HepG2 (cell line): ENCODE data around the gene ERCC2. TPM values are rescaled to one million over a fixed set of nuclear protein-coding genes. Genes with fewer than 3 reads are reported as not detected.
"Not testable (repeated sequence)": the region's sequence is repeated elsewhere in the genome, so short reads cannot be mapped to it uniquely, and the experiment has no call there.

ENCODE experiments used
- ATAC-seq: fragments of 200-7000 bp; cut with Tn5 transposase; 3 replicates; pipeline ENCODE4 v1.9.1; 2020; ENCODE audit warnings: mild to moderate bottlenecking, moderate library complexity
- BruUV-seq: library from RNA; stranded (reverse); fragments of 400-500 nt; replicated peaks from 2 replicates; lab custom pipeline; 2021; lab: Mats Ljungman, UMichigan
- CTCF ChIA-PET: fragments of 300-600 bp; formaldehyde crosslinking; extraction: SDS; loops from one replicate; lab custom pipeline; 2021; ENCODE audit warnings: low total read pairs, inconsistent platforms, low intra/inter-chr PET ratio; lab: Yijun Ruan, JAX
- POLR2A ChIA-PET: fragments of 350-600 bp; sonication (Branson Sonifier 250); formaldehyde crosslinking; loops from one replicate; lab custom pipeline; 2020; ENCODE audit warnings: antibody characterized with exemption, inconsistent platforms; lab: Yijun Ruan, JAX
- DNase-seq: peaks from one replicate; pipeline ENCODE4 v3.0.0-alpha.2; 2015; ENCODE audit warnings: low spot score
- FAIRE-seq: peaks from 3 replicates; lab custom pipeline; 2011; peaks lifted over from hg19 to GRCh38; lab: Jason Lieb, UNC
- H2AFZ ChIP-seq: one replicate; pipeline ENCODE4 v1.6.1; 2011; ENCODE audit warnings: low read length, inconsistent platforms
- H3K27ac ChIP-seq: fragments of 300-600 bp; 3 replicates; pipeline ENCODE4 v1.8.0; 2011; ENCODE audit warnings: mixed run types, mild to moderate bottlenecking, mixed read lengths, low read length, inconsistent platforms; ENCODE audit not compliant: insufficient read depth; ENCODE audit errors: extremely low read length
- H3K27me3 ChIP-seq, 2 experiments: fragments of 200-600 bp in 1 of 2; 2 replicates in 1 of 2; 3 replicates in 1 of 2; pipeline versions ENCODE4 v1.6.0 to v1.8.0; 2011; ENCODE audit warnings: low read length in 2 of 2, mild to moderate bottlenecking in 2 of 2, moderate library complexity in 2 of 2, inconsistent platforms in 1 of 2; ENCODE audit not compliant: insufficient read depth in 2 of 2, control insufficient read depth in 1 of 2
- H3K36me3 ChIP-seq, 2 experiments: fragments of 200-600 bp in 1 of 2; replicated peaks in 1 of 2; 2 replicates in 1 of 2; 3 replicates in 1 of 2; pipeline versions ENCODE4 v1.5.1 to v1.8.0; 2011; ENCODE audit warnings: low read length in 2 of 2, inconsistent platforms in 1 of 2; ENCODE audit not compliant: insufficient read depth in 2 of 2, control insufficient read depth in 1 of 2
- H3K4me1 ChIP-seq: 2 replicates; pipeline ENCODE4 v1.5.1; 2012; ENCODE audit warnings: low read length, inconsistent platforms; ENCODE audit not compliant: insufficient read depth
- H3K4me2 ChIP-seq: 2 replicates; pipeline ENCODE4 v1.6.0; 2011; ENCODE audit warnings: low read depth, low read length, inconsistent platforms
- H3K4me3 ChIP-seq, 3 experiments: fragments of 200-600 bp in 1 of 3; sonication (generic), shearing (Covaris generic) in 1 of 3; replicated peaks in 1 of 3; 2 replicates each; pipeline ENCODE4 v1.5.1; 2011 to 2016; ENCODE audit warnings: low read length in 3 of 3, inconsistent platforms in 2 of 3, low read depth in 2 of 3, mild to moderate bottlenecking in 2 of 3, control low read depth in 1 of 3, mixed read lengths in 1 of 3; ENCODE audit not compliant: insufficient read depth in 1 of 3
- H3K79me2 ChIP-seq: one replicate; pipeline ENCODE4 v1.6.1; 2011; ENCODE audit warnings: low read length, inconsistent platforms; ENCODE audit not compliant: insufficient read depth
- H3K9ac ChIP-seq: 2 replicates; pipeline ENCODE4 v1.6.0; 2011; ENCODE audit warnings: mild to moderate bottlenecking, low read depth, low read length, inconsistent platforms; ENCODE audit not compliant: insufficient read depth
- H3K9me3 ChIP-seq: 2 replicates; pipeline ENCODE4 v1.5.1; 2012; ENCODE audit warnings: mild to moderate bottlenecking, low read length
- H4K20me1 ChIP-seq: 2 replicates; pipeline ENCODE4 v1.6.0; 2011; ENCODE audit warnings: inconsistent platforms, mild to moderate bottlenecking, low read length, moderate library complexity; ENCODE audit not compliant: insufficient read depth
- AGO2 ChIP-seq: fragments of 200-400 bp; formaldehyde crosslinking; optimal IDR thresholded peaks from 2 replicates; pipeline ENCODE3; 2017; ENCODE audit warnings: mild to moderate bottlenecking, low read depth, low read length, moderate library complexity
- MAF1 ChIP-seq: sonication (generic); formaldehyde crosslinking; IDR thresholded peaks from 2 replicates; pipeline ENCODE4 v1.5.0; 2020; ENCODE audit warnings: missing genetic modification reagents, borderline replicate concordance
- WGBS: methylation state at CpG from one replicate; pipeline ENCODE4 v1.1.6; 2017; ENCODE audit warnings: low lambda C conversion rate; 5-methylcytosine and 5-hydroxymethylcytosine counted together
- in situ Hi-C: cut with HindIII; loops from 2 replicates; pipeline ENCODE4 v1.10.0; 2017; ENCODE audit warnings: low pct_unique_long_range_greater_than_20kb; ENCODE audit not compliant: extremely low pct_ligation_motif_present
- intact Hi-C: fragments of 100-400 bp; cut with micrococcal nuclease; formaldehyde crosslinking; loops from one replicate; pipeline ENCODE4 v1.10.0; 2022; ENCODE audit not compliant: unreplicated experiment
- polyA plus RNA-seq, 8 experiments: library from polyadenylated mRNA; depleted of rRNA in 3 of 8; stranded (reverse) in 7 of 8; unstranded in 1 of 8; fragments of >200 nt; fragmentation: Illumina TruSeq in 4 of 8; extraction: Trizol in 4 of 8; gene quantifications; 2 replicates each; pipeline versions ENCODE4 v1.2.1 to v1.2.3, GENCODE V29; 2011 to 2016; ENCODE audit warnings: low read depth in 4 of 8, missing spikeins in 1 of 8, mixed read lengths in 1 of 8; ENCODE audit not compliant: insufficient read depth in 1 of 8
- total RNA-seq, 5 experiments: library from RNA; depleted of rRNA; stranded (reverse); fragments of >200 nt; fragmentation: Illumina TruSeq; extraction: Trizol; gene quantifications; 2 replicates each; pipeline ENCODE4 v1.2.3, GENCODE V29; 2016; ENCODE audit warnings: low read depth in 1 of 5

The ERCC2 gene
- total and polyA plus RNA-seq, 2 of the 13 experiments (the other 11 are each of a cell fraction or from before 2014, with no cell fraction given): 25.4 to 49.2 TPM

GRCh38 chr19:45408121-45408520 is 37.7 kb upstream of the ERCC2 start:
- Histone ChIP-seq H3K27me3 (no peaks in the 10 kb centered on the region; a peak in 1 of 5 replicates), H4K20me1 (no peaks in the 10 kb centered on the region), H3K9ac (no peak overlapping the region), H3K36me3 (peaks cover 5 to 7% of the 10 kb centered on the region in 2 experiments; a peak in 3 of 5 replicates), H3K4me1 (peaks cover 23% of the 10 kb centered on the region), H3K4me3 (no peak overlapping the region), H2AFZ (no peak overlapping the region), H3K79me2 (peaks cover 23% of the 10 kb centered on the region), H3K4me2 (no peak overlapping the region; the same call in 1 of the 2 replicates), H3K9me3 (no peaks in the 10 kb centered on the region), H3K27ac (no peak overlapping the region)
- DNase-seq: no peak
- ATAC-seq: no peak
- CTCF ChIA-PET: no interaction called here
- in situ Hi-C loops: no loop called here
- TF ChIP-seq AGO2 (peak; percentile 65), MAF1 (CRISPR knock-in tag) (no peak)
- intact Hi-C loops: no loop called here
- 96% methylated on average over 6 of the region's 8 CpGs for WGBS
- no TSS peak for BruUV-seq
- POLR2A ChIA-PET: no interaction called here
- no peak for FAIRE-seq

GRCh38 chr19:45407585-45407984 is 37.2 kb upstream of the ERCC2 start:
- intact Hi-C loops, in situ Hi-C loops, BruUV-seq, H3K36me3 ChIP-seq, H4K20me1 ChIP-seq, CTCF ChIA-PET, H3K9me3 ChIP-seq, H2AFZ ChIP-seq, ATAC-seq, H3K27me3 ChIP-seq, DNase-seq, FAIRE-seq: not testable (repeated sequence)
- Histone ChIP-seq H3K4me1 (peaks cover 28% of the 10 kb centered on the region), H3K4me3 (peak overlapping the region; percentile 75 to 84 (median 84); a peak in 5 of 6 replicates), H3K27ac (peak overlapping the region; percentile 26), H3K4me2 (peak overlapping the region; percentile 85), H3K9ac (peak overlapping the region; percentile 94), H3K79me2 (peaks cover 23% of the 10 kb centered on the region)
- POLR2A ChIA-PET: interaction anchor here (0.7 kb wide), 1 partner anchor 14 kb away, joined by 3 read pairs; no protein-coding TSS in a partner anchor
- WGBS: 92% methylated on average over 5 of the region's 5 CpGs
